Body of pancreas (tissue), 4 donors: ENCODE measurements around the gene SLAMF7. TPM values are rescaled to one million over a fixed set of nuclear protein-coding genes. Genes with fewer than 3 reads are reported as not detected.

Experiments used
- ATAC-seq: fragments of 150-250 bp; one replicate; pipeline ENCODE4 v1.9.1; 2016
- DNase-seq, 4 donors: peaks; one replicate each; pipeline ENCODE4 v3.0.0-alpha.2; 2019
- H3K27ac ChIP-seq, 4 donors: fragments of 200-600 bp; sonication (generic); 1 replicate in 3 of 4; 2 replicates in 1 of 4; pipeline versions ENCODE4 v1.5.1 to v1.6.1; 2016 to 2019; ENCODE audit warnings: mild to moderate bottlenecking in 1 of 4, mixed read lengths in 1 of 4, moderate library complexity in 1 of 4
- H3K27me3 ChIP-seq, 2 donors: fragments of 200-600 bp; sonication (generic); one replicate each; pipeline ENCODE4 v1.6.0; 2016; ENCODE audit warnings: mild to moderate bottlenecking in 1 of 2
- H3K36me3 ChIP-seq, 2 donors: fragments of 200-600 bp; sonication (generic); replicated peaks in 1 of 2; 2 replicates each; pipeline ENCODE4 v1.5.1; 2016; ENCODE audit warnings: low read depth in 2 of 2; ENCODE audit not compliant: insufficient read depth in 1 of 2
- H3K4me1 ChIP-seq: fragments of 200-600 bp; sonication (generic); one replicate; pipeline ENCODE4 v1.6.0; 2016
- H3K4me3 ChIP-seq, 2 donors: fragments of 200-600 bp; sonication (generic); 1 replicate in 1 of 2; 2 replicates in 1 of 2; pipeline ENCODE4 v1.5.1; 2016 to 2019
- H3K9me3 ChIP-seq, 3 donors: fragments of 200-600 bp; sonication (generic); 1 replicate in 2 of 3; 2 replicates in 1 of 3; pipeline ENCODE4 v1.5.1; 2016
- CTCF ChIP-seq, 7 experiments: fragments of 450-650 bp in 4 of 7; fragments of 200-600 bp in 3 of 7; sonication (generic) in 3 of 7; IDR thresholded peaks; one replicate each; pipeline ENCODE4 v1.5.1; 2016 to 2019; ENCODE audit warnings: antibody characterized with exemption in 7 of 7
- POLR2A ChIP-seq, 3 donors: fragments of 450-650 bp; IDR thresholded peaks; one replicate each; pipeline ENCODE4 v1.6.1; 2016; ENCODE audit warnings: antibody characterized with exemption in 3 of 3, mild to moderate bottlenecking in 2 of 3
- WGBS, 2 donors: methylation state at CpG; one replicate each; pipeline ENCODE4 v1.1.5; 2017; 5-methylcytosine and 5-hydroxymethylcytosine counted together
- intact Hi-C: fragments of 100-400 bp; cut with DNase I; formaldehyde crosslinking; loops from one replicate; pipeline ENCODE4 v1.15.1; 2023
- total RNA-seq, 2 donors: library from RNA; depleted of rRNA; stranded (reverse); fragments of >200 nt; gene quantifications; one replicate each; pipeline ENCODE4 v1.1.0, GENCODE V29; 2016

SLAMF7 gene
- total RNA-seq, 2 donors from 2014 or later = 0.26 to 1.3 TPM

GRCh38 chr1:160741092-160741501 lies 2.0 kb downstream of the SLAMF7 start:
- Histone ChIP-seq H3K4me3 (no peak overlapping the region), H3K27ac (no peak overlapping the region), H3K4me1 (no peaks in the 10 kb centered on the region), H3K9me3 (no peaks in the 10 kb centered on the region), H3K27me3 (no peaks in the 10 kb centered on the region), H3K36me3 (no peaks in the 10 kb centered on the region)
- no peak for DNase-seq
- TF ChIP-seq CTCF (IDR thresholded peaks at IDR 0.05) (no peak), POLR2A (IDR thresholded peaks at IDR 0.05) (no peak)
- WGBS, 2 donors = 68 to 81% methylated on average over 4 of the region's 4 CpGs
- intact Hi-C loops = no loop called here
- ATAC-seq = no peak

- Histone ChIP-seq H3K9me3 (no peaks in the 10 kb centered on the region), H3K27me3 (no peaks in the 10 kb centered on the region), H3K27ac (no peak overlapping the region), H3K4me1 (no peaks in the 10 kb centered on the region), H3K36me3 (no peaks in the 10 kb centered on the region), H3K4me3 (no peak overlapping the region)
- TF ChIP-seq POLR2A (IDR thresholded peaks at IDR 0.05) (no peak), CTCF (IDR thresholded peaks at IDR 0.05) (no peak)
- intact Hi-C loops = no loop called here
- ATAC-seq (no peak), DNase-seq (no peak)
- WGBS, 2 donors = 66 to 67% methylated on average over 5 of the region's 5 CpGs
These were observed 2.7 kb downstream of the SLAMF7 start for GRCh38 chr1:160741612-160742348.

- no peaks in the 10 kb centered on the region for H3K9me3 ChIP-seq
- intact Hi-C loops = no loop called here
- ATAC-seq = no peak
- H3K4me3 ChIP-seq = no peak overlapping the region
- DNase-seq = no peak
- no peaks in the 10 kb centered on the region for H3K36me3 ChIP-seq
- 68 to 82% methylated on average over 8 of the region's 8 CpGs for WGBS, 2 donors
- H3K4me1 ChIP-seq = no peaks in the 10 kb centered on the region
- H3K27me3 ChIP-seq = no peaks in the 10 kb centered on the region
- no peak for TF ChIP-seq CTCF (IDR thresholded peaks at IDR 0.05)
- no peak for TF ChIP-seq POLR2A (IDR thresholded peaks at IDR 0.05)
- H3K27ac ChIP-seq = no peak overlapping the region
These were observed 3.5 kb downstream of the SLAMF7 start for GRCh38 chr1:160742428-160743127.

- DNase-seq = no peak
- ATAC-seq = no peak
- Histone ChIP-seq H3K27me3 (no peaks in the 10 kb centered on the region), H3K36me3 (no peaks in the 10 kb centered on the region), H3K27ac (no peak overlapping the region), H3K4me3 (no peak overlapping the region), H3K4me1 (no peaks in the 10 kb centered on the region), H3K9me3 (no peaks in the 10 kb centered on the region)
- TF ChIP-seq POLR2A (IDR thresholded peaks at IDR 0.05) (no peak), CTCF (IDR thresholded peaks at IDR 0.05) (no peak)
- intact Hi-C loops = no loop called here
- 65 to 69% methylated on average over 3 of the region's 3 CpGs for WGBS, 2 donors
These were observed 4.2 kb downstream of the SLAMF7 start for GRCh38 chr1:160743266-160743665.
